ENCODE results near the gene KCNIP1.

KCNIP1 gene

GRCh38 chr5:170473642-170474041, 30.2 kb upstream of the KCNIP1 start:
- H3K4me3 ChIP-seq (ENCODE audit: extremely low read depth, insufficient read depth, low read length, poor library complexity, severe bottlenecking) = no peak overlapping the region
- no peaks in the 10 kb centered on the region for H3K4me1 ChIP-seq (ENCODE audit: control insufficient read depth, insufficient read depth, low read length, poor library complexity, severe bottlenecking)
- no peak overlapping the region for H3K27ac ChIP-seq (ENCODE audit: low read depth, low read length, severe bottlenecking)
- no peaks in the 10 kb centered on the region for H3K36me3 ChIP-seq (ENCODE audit: control insufficient read depth, insufficient read depth, low read length)
- 87 to 93% methylated on average over 3 to 4 of the region's 5 CpGs for WGBS, 2 experiments (ENCODE audit: insufficient coverage in 2 of 2)
- no peaks in the 10 kb centered on the region for H3K9me3 ChIP-seq (ENCODE audit: control insufficient read depth, low read length)

DNA sequence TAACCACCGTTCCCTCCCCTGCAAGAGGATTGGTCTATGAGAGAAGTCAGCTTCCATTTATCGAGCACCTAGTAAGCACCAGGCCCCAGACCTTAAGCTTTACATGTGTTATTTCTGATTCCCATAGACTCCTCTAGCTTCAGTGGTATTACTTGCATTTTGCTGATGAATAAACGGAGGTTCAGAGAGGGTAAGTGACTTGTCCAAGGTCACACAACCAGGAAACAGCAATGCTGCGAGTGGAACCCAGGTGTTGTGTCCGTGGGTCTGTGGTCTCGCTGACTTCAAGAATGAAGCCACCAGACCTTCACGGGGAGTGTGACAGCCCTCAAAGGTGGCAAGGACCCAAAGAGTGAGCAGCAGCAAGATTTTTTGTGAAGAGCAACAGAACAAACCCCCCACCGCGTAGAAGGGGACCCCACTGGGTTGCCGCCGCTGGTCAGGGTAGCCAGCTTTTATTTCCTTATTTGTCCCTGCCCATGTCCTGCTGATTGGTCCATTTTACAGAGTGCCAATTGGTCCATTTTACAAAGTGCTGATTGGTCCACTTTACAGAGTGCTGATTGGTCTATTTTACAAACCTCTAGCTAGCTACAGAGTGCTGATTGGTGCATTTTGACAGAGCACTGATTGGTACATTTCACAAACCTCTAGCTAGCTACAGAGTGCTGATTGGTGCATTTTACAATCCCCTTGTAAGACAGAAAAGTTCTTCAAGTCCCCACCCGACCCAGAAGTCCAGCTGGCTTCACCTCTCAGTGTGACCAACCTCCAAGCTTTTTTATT, 29.1 kb upstream of the KCNIP1 start:
- Histone ChIP-seq H3K4me1 (ENCODE audit: control insufficient read depth, insufficient read depth, low read length, poor library complexity, severe bottlenecking) (no peaks in the 10 kb centered on the region), H3K4me3 (ENCODE audit: extremely low read depth, insufficient read depth, low read length, poor library complexity, severe bottlenecking) (no peak overlapping the region), H3K9me3 (ENCODE audit: control insufficient read depth, low read length) (no peaks in the 10 kb centered on the region), H3K27ac (ENCODE audit: low read depth, low read length, severe bottlenecking) (no peak overlapping the region), H3K36me3 (ENCODE audit: control insufficient read depth, insufficient read depth, low read length) (no peaks in the 10 kb centered on the region)
- 95 to 97% methylated on average over 12 of the region's 12 CpGs for whole genome bisulfite sequencing, 2 experiments (ENCODE audit: insufficient coverage in 2 of 2)

- Histone ChIP-seq H3K4me3 (ENCODE audit: extremely low read depth, insufficient read depth, low read length, poor library complexity, severe bottlenecking) (no peak overlapping the region), H3K27ac (ENCODE audit: low read depth, low read length, severe bottlenecking) (no peak overlapping the region), H3K4me1 (ENCODE audit: control insufficient read depth, insufficient read depth, low read length, poor library complexity, severe bottlenecking) (peaks cover under 1% of the 10 kb centered on the region), H3K9me3 (ENCODE audit: control insufficient read depth, low read length) (no peaks in the 10 kb centered on the region), H3K36me3 (ENCODE audit: control insufficient read depth, insufficient read depth, low read length) (no peaks in the 10 kb centered on the region)
- WGBS, 2 experiments (ENCODE audit: insufficient coverage in 2 of 2) = 91 to 96% methylated on average over 4 to 5 of the region's 6 CpGs
Measured at GRCh38 chr5:170475294-170476000, 28.4 kb upstream of the KCNIP1 start.

- H3K36me3 ChIP-seq (ENCODE audit: control insufficient read depth, insufficient read depth, low read length) = no peaks in the 10 kb centered on the region
- no peak overlapping the region for H3K4me3 ChIP-seq (ENCODE audit: extremely low read depth, insufficient read depth, low read length, poor library complexity, severe bottlenecking)
- H3K4me1 ChIP-seq (ENCODE audit: control insufficient read depth, insufficient read depth, low read length, poor library complexity, severe bottlenecking) = peaks cover 6% of the 10 kb centered on the region
- no peak overlapping the region for H3K27ac ChIP-seq (ENCODE audit: low read depth, low read length, severe bottlenecking)
- no peaks in the 10 kb centered on the region for H3K9me3 ChIP-seq (ENCODE audit: control insufficient read depth, low read length)
- 100% methylated on average over 1 of the region's 3 CpGs; no CpG with 5 or more reads in 1 of the 2 experiments for WGBS, 2 experiments (ENCODE audit: insufficient coverage in 2 of 2)
Measured at GRCh38 chr5:170476704-170477103, 27.1 kb upstream of the KCNIP1 start.

DNA sequence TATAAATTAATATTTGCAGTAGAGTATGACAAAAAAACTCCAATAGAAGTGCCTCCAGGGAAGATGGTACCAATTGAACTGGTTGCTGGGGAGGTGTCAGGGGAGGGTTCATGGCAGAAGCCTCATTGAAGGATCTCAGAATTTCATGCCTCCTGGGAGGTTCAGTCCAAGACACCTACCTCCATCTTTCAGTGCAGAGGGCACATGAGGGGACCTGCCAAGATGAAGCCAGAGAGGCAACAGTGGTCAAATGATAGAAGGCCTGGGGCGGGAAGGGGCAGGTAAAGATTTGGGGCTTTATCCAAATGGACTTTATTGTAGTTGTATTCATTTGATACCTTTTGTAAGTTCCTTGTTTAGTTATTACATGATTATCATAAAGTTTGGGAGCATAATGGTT, 25.9 kb upstream of the KCNIP1 start:
- 88 to 100% methylated on average over 1 of the region's 1 CpG for WGBS, 2 experiments (ENCODE audit: insufficient coverage in 2 of 2)
- H3K4me1 ChIP-seq (ENCODE audit: control insufficient read depth, insufficient read depth, low read length, poor library complexity, severe bottlenecking) = peaks cover 9% of the 10 kb centered on the region
- no peaks in the 10 kb centered on the region for H3K36me3 ChIP-seq (ENCODE audit: control insufficient read depth, insufficient read depth, low read length)
- H3K4me3 ChIP-seq (ENCODE audit: extremely low read depth, insufficient read depth, low read length, poor library complexity, severe bottlenecking) = no peak overlapping the region
- H3K27ac ChIP-seq (ENCODE audit: low read depth, low read length, severe bottlenecking) = no peak overlapping the region
- no peaks in the 10 kb centered on the region for H3K9me3 ChIP-seq (ENCODE audit: control insufficient read depth, low read length)

DNA sequence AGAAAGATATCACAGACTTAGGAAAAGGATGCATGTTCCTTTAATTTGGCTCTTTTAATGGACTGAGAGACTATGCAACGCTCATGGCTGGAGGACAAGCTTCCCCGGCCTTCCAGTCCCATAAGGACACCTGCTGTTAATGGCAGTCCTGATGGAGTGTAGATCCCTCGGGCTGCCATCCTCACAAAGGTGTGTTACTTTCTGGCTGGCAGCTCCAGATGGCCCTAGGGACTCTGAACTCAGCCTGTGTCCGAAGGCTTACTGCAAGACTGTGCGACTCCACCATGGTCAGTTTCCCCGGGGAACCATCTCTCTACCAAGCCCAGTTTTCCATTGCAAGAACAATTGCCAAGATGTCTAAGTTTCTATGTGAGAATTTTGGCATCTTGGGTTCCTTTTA, 25.5 kb upstream of the KCNIP1 start:
- 85 to 89% methylated on average over 3 to 4 of the region's 6 CpGs for WGBS, 2 experiments (ENCODE audit: insufficient coverage in 2 of 2)
- peaks cover 9% of the 10 kb centered on the region for H3K4me1 ChIP-seq (ENCODE audit: control insufficient read depth, insufficient read depth, low read length, poor library complexity, severe bottlenecking)
- no peaks in the 10 kb centered on the region for H3K9me3 ChIP-seq (ENCODE audit: control insufficient read depth, low read length)
- no peak overlapping the region for H3K4me3 ChIP-seq (ENCODE audit: extremely low read depth, insufficient read depth, low read length, poor library complexity, severe bottlenecking)
- H3K36me3 ChIP-seq (ENCODE audit: control insufficient read depth, insufficient read depth, low read length) = no peaks in the 10 kb centered on the region
- H3K27ac ChIP-seq (ENCODE audit: low read depth, low read length, severe bottlenecking) = no peak overlapping the region

DNA sequence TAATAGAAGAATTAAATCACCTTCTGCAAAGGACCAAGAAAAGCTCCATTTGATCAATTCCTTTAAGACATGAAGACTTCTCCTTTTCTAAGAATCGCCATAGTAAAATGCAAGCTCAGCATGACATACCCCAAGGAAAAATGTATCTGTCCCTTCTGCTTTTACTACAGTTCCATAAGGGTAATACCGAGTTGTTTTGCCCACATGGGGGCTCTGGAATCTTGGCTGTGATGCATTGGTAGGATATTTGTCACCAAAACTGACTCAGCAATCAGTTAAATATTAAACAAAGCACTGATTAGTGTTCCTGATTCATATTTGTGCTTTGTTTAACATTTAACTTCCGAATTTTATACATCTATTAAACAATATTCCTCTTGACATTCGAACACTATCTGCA, 24.3 kb upstream of the KCNIP1 start:
- 80% methylated on average over 2 of the region's 4 CpGs; no CpG with 5 or more reads in 1 of the 2 experiments for WGBS, 2 experiments (ENCODE audit: insufficient coverage in 2 of 2)
- H3K4me1 ChIP-seq (ENCODE audit: control insufficient read depth, insufficient read depth, low read length, poor library complexity, severe bottlenecking) = peaks cover 14% of the 10 kb centered on the region
- no peaks in the 10 kb centered on the region for H3K36me3 ChIP-seq (ENCODE audit: control insufficient read depth, insufficient read depth, low read length)
- H3K9me3 ChIP-seq (ENCODE audit: control insufficient read depth, low read length) = no peaks in the 10 kb centered on the region
- no peak overlapping the region for H3K4me3 ChIP-seq (ENCODE audit: extremely low read depth, insufficient read depth, low read length, poor library complexity, severe bottlenecking)
- no peak overlapping the region for H3K27ac ChIP-seq (ENCODE audit: low read depth, low read length, severe bottlenecking)

- peaks cover 14% of the 10 kb centered on the region for H3K4me1 ChIP-seq (ENCODE audit: control insufficient read depth, insufficient read depth, low read length, poor library complexity, severe bottlenecking)
- no peak overlapping the region for H3K27ac ChIP-seq (ENCODE audit: low read depth, low read length, severe bottlenecking)
- WGBS, 2 experiments (ENCODE audit: insufficient coverage in 2 of 2) = 86 to 92% methylated on average over 1 to 2 of the region's 5 CpGs
- H3K9me3 ChIP-seq (ENCODE audit: control insufficient read depth, low read length) = no peaks in the 10 kb centered on the region
- no peak overlapping the region for H3K4me3 ChIP-seq (ENCODE audit: extremely low read depth, insufficient read depth, low read length, poor library complexity, severe bottlenecking)
- no peaks in the 10 kb centered on the region for H3K36me3 ChIP-seq (ENCODE audit: control insufficient read depth, insufficient read depth, low read length)
Measured at GRCh38 chr5:170480260-170480659, 23.6 kb upstream of the KCNIP1 start.

GRCh38 chr5:170481849-170482248, 22.0 kb upstream of the KCNIP1 start:
- no peak overlapping the region for H3K27ac ChIP-seq (ENCODE audit: low read depth, low read length, severe bottlenecking)
- WGBS, 2 experiments (ENCODE audit: insufficient coverage in 2 of 2) = no CpG with 5 or more reads among the region's 2 CpGs
- H3K4me1 ChIP-seq (ENCODE audit: control insufficient read depth, insufficient read depth, low read length, poor library complexity, severe bottlenecking) = peaks cover 14% of the 10 kb centered on the region

DNA sequence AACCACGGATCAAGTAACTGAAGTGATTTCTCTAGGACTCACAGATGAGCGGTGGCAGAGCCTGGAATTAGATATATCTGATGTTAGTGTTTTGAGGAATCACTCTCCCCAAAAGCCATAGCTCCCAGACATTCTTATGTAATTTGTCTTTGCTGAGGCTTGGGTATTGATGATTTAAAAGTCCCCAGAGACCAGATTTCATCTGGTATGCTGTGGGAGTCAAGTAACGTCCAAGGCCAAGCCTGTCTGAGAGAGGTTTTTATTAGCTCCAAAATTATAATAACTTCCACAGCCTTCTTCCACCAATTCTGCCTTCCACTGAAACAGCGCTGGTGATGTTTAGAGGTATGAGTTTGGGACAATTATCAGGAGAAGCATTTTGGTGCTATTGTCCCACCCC, 21.3 kb upstream of the KCNIP1 start:
- WGBS, 2 experiments (ENCODE audit: insufficient coverage in 2 of 2) = no CpG with 5 or more reads among the region's 4 CpGs
- no peak overlapping the region for H3K27ac ChIP-seq (ENCODE audit: low read depth, low read length, severe bottlenecking)
- H3K4me1 ChIP-seq (ENCODE audit: control insufficient read depth, insufficient read depth, low read length, poor library complexity, severe bottlenecking) = peaks cover 14% of the 10 kb centered on the region
- H3K4me3 ChIP-seq (ENCODE audit: extremely low read depth, insufficient read depth, low read length, poor library complexity, severe bottlenecking) = no peak overlapping the region
- H3K36me3 ChIP-seq (ENCODE audit: control insufficient read depth, insufficient read depth, low read length) = no peaks in the 10 kb centered on the region
- no peaks in the 10 kb centered on the region for H3K9me3 ChIP-seq (ENCODE audit: control insufficient read depth, low read length)

More at GRCh38 chr5:170481849-170482248, 22.0 kb upstream of the KCNIP1 start:
- H3K4me3 ChIP-seq (ENCODE audit: extremely low read depth, insufficient read depth, low read length, poor library complexity, severe bottlenecking) = no peak overlapping the region
- no peaks in the 10 kb centered on the region for H3K36me3 ChIP-seq (ENCODE audit: control insufficient read depth, insufficient read depth, low read length)
- no peaks in the 10 kb centered on the region for H3K9me3 ChIP-seq (ENCODE audit: control insufficient read depth, low read length)
